ENCODE results near the gene RNF144B.

The RNF144B gene

DNA sequence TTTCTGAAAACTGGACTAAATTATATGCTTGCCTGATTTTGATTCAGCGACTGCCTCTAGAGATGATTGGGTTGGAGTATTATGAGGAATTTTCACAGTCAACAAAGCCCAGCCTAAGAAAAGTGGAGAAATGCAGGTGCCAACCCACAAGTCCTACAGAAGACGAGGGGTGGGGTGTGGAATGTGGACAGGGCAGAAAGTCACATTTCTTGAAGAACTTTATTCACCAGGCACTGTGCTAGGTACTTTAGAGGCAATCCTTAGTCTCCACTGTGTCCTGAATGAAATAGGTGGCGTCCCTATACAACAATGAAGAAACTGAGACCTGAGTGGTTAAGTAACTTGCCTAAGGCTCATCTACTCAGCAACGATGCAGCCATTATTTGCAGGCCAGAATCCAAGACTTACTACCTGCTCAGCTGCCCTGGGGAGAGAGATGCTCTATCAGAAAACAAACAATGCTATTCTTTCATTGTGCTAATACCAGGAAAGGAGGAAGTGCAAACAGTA, 106.3 kb downstream of the RNF144B start:
- Histone ChIP-seq H3K36me3 (ENCODE audit: low read depth) (no peaks in the 10 kb centered on the region), H3K27me3 (ENCODE audit: insufficient read depth, poor library complexity, severe bottlenecking) (no peaks in the 10 kb centered on the region), H3K4me1 (ENCODE audit: insufficient read depth, poor library complexity, severe bottlenecking) (peaks cover 12% of the 10 kb centered on the region), H3K4me3 (ENCODE audit: severe bottlenecking) (no peak overlapping the region), H3K27ac (ENCODE audit: poor library complexity, severe bottlenecking) (no peak overlapping the region), H3K9me3 (ENCODE audit: severe bottlenecking) (no peaks in the 10 kb centered on the region)
- TF ChIP-seq, protein P1, sequence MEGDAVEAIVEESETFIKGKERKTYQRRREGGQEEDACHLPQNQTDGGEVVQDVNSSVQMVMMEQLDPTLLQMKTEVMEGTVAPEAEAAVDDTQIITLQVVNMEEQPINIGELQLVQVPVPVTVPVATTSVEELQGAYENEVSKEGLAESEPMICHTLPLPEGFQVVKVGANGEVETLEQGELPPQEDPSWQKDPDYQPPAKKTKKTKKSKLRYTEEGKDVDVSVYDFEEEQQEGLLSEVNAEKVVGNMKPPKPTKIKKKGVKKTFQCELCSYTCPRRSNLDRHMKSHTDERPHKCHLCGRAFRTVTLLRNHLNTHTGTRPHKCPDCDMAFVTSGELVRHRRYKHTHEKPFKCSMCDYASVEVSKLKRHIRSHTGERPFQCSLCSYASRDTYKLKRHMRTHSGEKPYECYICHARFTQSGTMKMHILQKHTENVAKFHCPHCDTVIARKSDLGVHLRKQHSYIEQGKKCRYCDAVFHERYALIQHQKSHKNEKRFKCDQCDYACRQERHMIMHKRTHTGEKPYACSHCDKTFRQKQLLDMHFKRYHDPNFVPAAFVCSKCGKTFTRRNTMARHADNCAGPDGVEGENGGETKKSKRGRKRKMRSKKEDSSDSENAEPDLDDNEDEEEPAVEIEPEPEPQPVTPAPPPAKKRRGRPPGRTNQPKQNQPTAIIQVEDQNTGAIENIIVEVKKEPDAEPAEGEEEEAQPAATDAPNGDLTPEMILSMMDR (IDR thresholded peaks at IDR 0.05; ENCODE audit: poor library complexity, severe bottlenecking), result no peak
- DNase-seq (ENCODE audit: low spot score) (no peak), ATAC-seq (ENCODE audit: low read depth) (no peak)

GRCh38 chr6:18493925-18494324, 106.8 kb downstream of the RNF144B start:
- TF ChIP-seq, protein P1 (IDR thresholded peaks at IDR 0.05; ENCODE audit: poor library complexity, severe bottlenecking), result no peak
- Histone ChIP-seq H3K4me1 (ENCODE audit: insufficient read depth, poor library complexity, severe bottlenecking) (peaks cover 8% of the 10 kb centered on the region), H3K27ac (ENCODE audit: poor library complexity, severe bottlenecking) (no peak overlapping the region), H3K36me3 (ENCODE audit: low read depth) (no peaks in the 10 kb centered on the region), H3K4me3 (ENCODE audit: severe bottlenecking) (no peak overlapping the region), H3K27me3 (ENCODE audit: insufficient read depth, poor library complexity, severe bottlenecking) (no peaks in the 10 kb centered on the region), H3K9me3 (ENCODE audit: severe bottlenecking) (no peaks in the 10 kb centered on the region)
- no peak for DNase-seq (ENCODE audit: low spot score)
- no peak for ATAC-seq (ENCODE audit: low read depth)

DNA sequence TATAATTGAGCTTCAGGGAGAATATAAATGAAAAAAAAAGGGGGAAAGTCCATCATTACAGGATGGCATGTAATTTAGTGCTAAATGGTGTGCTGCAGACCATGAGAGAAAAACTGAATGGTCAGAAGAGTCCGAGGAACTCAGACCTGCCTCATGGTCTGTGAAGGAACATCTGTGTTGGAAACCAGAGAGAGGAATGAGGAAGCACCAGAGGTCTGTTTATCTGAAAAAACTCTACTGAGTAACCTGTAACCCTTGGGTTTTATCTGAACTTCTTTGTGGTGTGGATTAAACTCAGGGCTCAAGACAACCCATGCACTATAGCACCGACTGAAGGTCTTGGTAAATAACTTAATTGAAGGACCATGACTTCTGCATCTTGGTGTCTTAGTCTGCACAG, 108.1 kb downstream of the RNF144B start:
- DNase-seq (ENCODE audit: low spot score) (no peak), ATAC-seq (ENCODE audit: low read depth) (no peak)
- no peaks in the 10 kb centered on the region for H3K9me3 ChIP-seq (ENCODE audit: severe bottlenecking)
- no peaks in the 10 kb centered on the region for H3K27me3 ChIP-seq (ENCODE audit: insufficient read depth, poor library complexity, severe bottlenecking)
- no peaks in the 10 kb centered on the region for H3K4me1 ChIP-seq (ENCODE audit: insufficient read depth, poor library complexity, severe bottlenecking)
- no peaks in the 10 kb centered on the region for H3K36me3 ChIP-seq (ENCODE audit: low read depth)
- H3K27ac ChIP-seq (ENCODE audit: poor library complexity, severe bottlenecking), result no peak overlapping the region
- TF ChIP-seq, protein P1 (IDR thresholded peaks at IDR 0.05; ENCODE audit: poor library complexity, severe bottlenecking), result no peak
- H3K4me3 ChIP-seq (ENCODE audit: severe bottlenecking), result no peak overlapping the region

GRCh38 chr6:18496462-18496861, 109.3 kb downstream of the RNF144B start:
- DNase-seq (ENCODE audit: low spot score) (no peak), ATAC-seq (ENCODE audit: low read depth) (no peak)
- no peak overlapping the region for H3K4me3 ChIP-seq (ENCODE audit: severe bottlenecking)
- H3K4me1 ChIP-seq (ENCODE audit: insufficient read depth, poor library complexity, severe bottlenecking), result no peaks in the 10 kb centered on the region
- H3K9me3 ChIP-seq (ENCODE audit: severe bottlenecking), result no peaks in the 10 kb centered on the region
- TF ChIP-seq, protein P1 (IDR thresholded peaks at IDR 0.05; ENCODE audit: poor library complexity, severe bottlenecking), result no peak
- no peaks in the 10 kb centered on the region for H3K27me3 ChIP-seq (ENCODE audit: insufficient read depth, poor library complexity, severe bottlenecking)
- H3K36me3 ChIP-seq (ENCODE audit: low read depth), result no peaks in the 10 kb centered on the region
- no peak overlapping the region for H3K27ac ChIP-seq (ENCODE audit: poor library complexity, severe bottlenecking)

DNA sequence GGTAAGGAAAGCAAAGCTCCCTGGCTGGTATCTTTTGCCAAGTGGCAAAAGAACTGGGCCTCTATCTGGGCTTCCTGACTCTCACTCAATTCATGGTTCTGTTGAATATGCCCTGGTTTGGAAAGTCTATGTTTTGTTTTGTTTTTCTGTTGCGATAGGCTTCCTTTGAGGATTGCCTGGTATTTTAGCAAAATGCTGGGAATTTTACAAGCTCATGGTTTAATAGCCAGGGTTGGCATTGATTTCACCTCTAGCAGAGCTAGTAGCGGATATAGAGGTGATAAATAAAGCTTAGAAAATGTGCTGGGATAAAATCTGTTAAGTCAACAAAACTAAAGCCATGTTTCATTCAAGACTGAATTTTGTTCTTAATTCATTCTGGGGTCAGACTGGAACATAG, 109.9 kb downstream of the RNF144B start:
- TF ChIP-seq, protein P1 (IDR thresholded peaks at IDR 0.05; ENCODE audit: poor library complexity, severe bottlenecking), result no peak
- Histone ChIP-seq H3K27me3 (ENCODE audit: insufficient read depth, poor library complexity, severe bottlenecking) (no peaks in the 10 kb centered on the region), H3K27ac (ENCODE audit: poor library complexity, severe bottlenecking) (no peak overlapping the region), H3K36me3 (ENCODE audit: low read depth) (no peaks in the 10 kb centered on the region), H3K4me1 (ENCODE audit: insufficient read depth, poor library complexity, severe bottlenecking) (no peaks in the 10 kb centered on the region), H3K4me3 (ENCODE audit: severe bottlenecking) (no peak overlapping the region), H3K9me3 (ENCODE audit: severe bottlenecking) (no peaks in the 10 kb centered on the region)
- no peak for DNase-seq (ENCODE audit: low spot score)
- no peak for ATAC-seq (ENCODE audit: low read depth)

Measured in RWPE2 (cell line).